Measurements from ENCODE around the gene ORAI2.

- TF ChIP-seq CTCF (IDR thresholded peaks at IDR 0.05; ENCODE audit: control extremely low read depth in 1 of 3, insufficient read depth in 1 of 3, low read depth in 1 of 3, low read length in 3 of 3), result no peak
- TF ChIP-seq USF2 (IDR thresholded peaks at IDR 0.05; ENCODE audit: low read length), result no peak
- no peak for TF ChIP-seq CREB1 (IDR thresholded peaks at IDR 0.05)
- no peak for TF ChIP-seq CEBPB (IDR thresholded peaks at IDR 0.05; ENCODE audit: low read depth, low read length)
Observed at GRCh38 chr7:102473271-102473991, 40.1 kb downstream of the ORAI2 start.
